Neutrophil (primary cell): ENCODE data around the gene DRD3.

Experiments
- H3K27ac ChIP-seq: fragments of 200-600 bp; sonication (generic); 2 replicates; pipeline ENCODE4 v1.5.1; 2016; ENCODE audit warnings: mild to moderate bottlenecking, moderate library complexity
- H3K27me3 ChIP-seq: fragments of 200-600 bp; sonication (generic); 2 replicates; pipeline ENCODE4 v1.6.0; 2016; ENCODE audit warnings: mild to moderate bottlenecking
- H3K36me3 ChIP-seq: fragments of 200-600 bp; sonication (generic); 2 replicates; pipeline ENCODE4 v1.5.1; 2017
- H3K4me1 ChIP-seq, 2 experiments: fragments of 200-600 bp in 1 of 2; sonication (generic) in 1 of 2; 1 replicate in 1 of 2; 2 replicates in 1 of 2; pipeline versions ENCODE4 v1.5.1 to v1.6.1; 2013 to 2016; ENCODE audit warnings: low read depth in 1 of 2, low read length in 1 of 2, mild to moderate bottlenecking in 1 of 2, moderate library complexity in 1 of 2; ENCODE audit not compliant: control insufficient read depth in 1 of 2, insufficient read depth in 1 of 2
- H3K4me3 ChIP-seq, 2 experiments: fragments of 200-600 bp in 1 of 2; sonication (generic) in 1 of 2; 1 replicate in 1 of 2; 2 replicates in 1 of 2; pipeline ENCODE4 v1.5.1; 2013 to 2016; ENCODE audit warnings: low read depth in 1 of 2, low read length in 1 of 2, mild to moderate bottlenecking in 1 of 2, moderate library complexity in 1 of 2
- H3K9me3 ChIP-seq: fragments of 200-600 bp; sonication (generic); 2 replicates; pipeline ENCODE4 v1.5.1; 2016
- TF ChIP-seq, protein P1 (sequence below): fragments of 200-600 bp; sonication (generic); IDR thresholded peaks from 2 replicates; pipeline ENCODE4 v1.5.1; 2016; ENCODE audit warnings: antibody characterized with exemption

The DRD3 gene

DNA sequence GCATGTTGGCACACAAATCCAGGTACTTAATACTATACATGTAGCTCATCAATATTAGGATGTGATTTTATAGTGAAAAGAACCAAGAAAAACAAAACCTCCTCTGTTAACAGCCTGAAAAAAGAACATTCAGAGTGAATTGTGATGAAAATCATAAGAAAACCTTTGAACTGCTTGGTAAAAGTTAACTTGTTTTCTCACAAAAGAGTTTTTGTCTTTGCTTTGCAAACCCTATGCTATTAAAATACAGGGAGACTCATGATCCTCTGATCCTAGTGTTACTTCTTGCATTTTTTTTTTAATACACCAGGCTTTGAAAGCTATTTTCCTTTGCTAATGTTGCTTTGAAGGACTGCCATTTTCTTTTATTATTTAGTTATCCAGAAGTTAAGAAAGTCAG, 98.7 kb downstream of the DRD3 start:
- Histone ChIP-seq H3K4me3 (no peak overlapping the region), H3K27me3 (no peaks in the 10 kb centered on the region), H3K36me3 (peaks cover 55% of the 10 kb centered on the region), H3K27ac (no peak overlapping the region), H3K4me1 (no peaks in the 10 kb centered on the region), H3K9me3 (no peaks in the 10 kb centered on the region)
- TF ChIP-seq, protein P1, sequence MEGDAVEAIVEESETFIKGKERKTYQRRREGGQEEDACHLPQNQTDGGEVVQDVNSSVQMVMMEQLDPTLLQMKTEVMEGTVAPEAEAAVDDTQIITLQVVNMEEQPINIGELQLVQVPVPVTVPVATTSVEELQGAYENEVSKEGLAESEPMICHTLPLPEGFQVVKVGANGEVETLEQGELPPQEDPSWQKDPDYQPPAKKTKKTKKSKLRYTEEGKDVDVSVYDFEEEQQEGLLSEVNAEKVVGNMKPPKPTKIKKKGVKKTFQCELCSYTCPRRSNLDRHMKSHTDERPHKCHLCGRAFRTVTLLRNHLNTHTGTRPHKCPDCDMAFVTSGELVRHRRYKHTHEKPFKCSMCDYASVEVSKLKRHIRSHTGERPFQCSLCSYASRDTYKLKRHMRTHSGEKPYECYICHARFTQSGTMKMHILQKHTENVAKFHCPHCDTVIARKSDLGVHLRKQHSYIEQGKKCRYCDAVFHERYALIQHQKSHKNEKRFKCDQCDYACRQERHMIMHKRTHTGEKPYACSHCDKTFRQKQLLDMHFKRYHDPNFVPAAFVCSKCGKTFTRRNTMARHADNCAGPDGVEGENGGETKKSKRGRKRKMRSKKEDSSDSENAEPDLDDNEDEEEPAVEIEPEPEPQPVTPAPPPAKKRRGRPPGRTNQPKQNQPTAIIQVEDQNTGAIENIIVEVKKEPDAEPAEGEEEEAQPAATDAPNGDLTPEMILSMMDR: no peak

GRCh38 chr3:114079761-114080160, 99.1 kb downstream of the DRD3 start:
- TF ChIP-seq, protein P1: no peak
- H3K36me3 ChIP-seq: peaks cover 59% of the 10 kb centered on the region

GRCh38 chr3:114078126-114078525, 100.7 kb downstream of the DRD3 start:
- Histone ChIP-seq H3K4me1 (no peaks in the 10 kb centered on the region), H3K9me3 (no peaks in the 10 kb centered on the region), H3K4me3 (no peak overlapping the region), H3K27ac (no peak overlapping the region), H3K27me3 (no peaks in the 10 kb centered on the region), H3K36me3 (peaks cover 75% of the 10 kb centered on the region)
- TF ChIP-seq, protein P1: no peak

More at GRCh38 chr3:114079761-114080160, 99.1 kb downstream of the DRD3 start:
- H3K4me1 ChIP-seq: no peaks in the 10 kb centered on the region
- no peaks in the 10 kb centered on the region for H3K9me3 ChIP-seq
- no peak overlapping the region for H3K4me3 ChIP-seq
- no peak overlapping the region for H3K27ac ChIP-seq
- H3K27me3 ChIP-seq: no peaks in the 10 kb centered on the region
